NCI-H1436 (cell line): Measurements from ENCODE around the gene SGCG.
"Not testable (repeated sequence)": the region's sequence is repeated elsewhere in the genome, so short reads cannot be mapped to it uniquely, and the experiment has no call there.

Source experiments
- DNase-seq: peaks from one replicate; lab custom pipeline; 2025; lab: John Stamatoyannopoulos, UW

The SGCG gene

GRCh38 chr13:23180711-23181110 is at the start of gene SGCG:
Gene SGCG (plus strand): TSS chr13:23180979. CDS start chr13:23203695, 22,716 bp downstream.
- DNase-seq, result no peak

GRCh38 chr13:23134542-23134941 is 46.2 kb upstream of the SGCG start:
- no peak for DNase-seq

- DNase-seq, result no peak
Observed at GRCh38 chr13:23140492-23140891, 40.3 kb upstream of the SGCG start.

GRCh38 chr13:23141964-23142363 is 38.8 kb upstream of the SGCG start:
- DNase-seq, result no peak

GRCh38 chr13:23142607-23143006 is 38.2 kb upstream of the SGCG start:
- not testable (repeated sequence) for DNase-seq

- DNase-seq, result no peak
Observed at GRCh38 chr13:23144431-23144830, 36.3 kb upstream of the SGCG start.

- no peak for DNase-seq
Observed at GRCh38 chr13:23146006-23146405, 34.8 kb upstream of the SGCG start.

GRCh38 chr13:23146811-23147625 is 33.8 kb upstream of the SGCG start:
- DNase-seq, result no peak

- DNase-seq, result no peak
Observed at GRCh38 chr13:23147827-23148226, 33.0 kb upstream of the SGCG start.

GRCh38 chr13:23157781-23158180 is 23.0 kb upstream of the SGCG start:
- no peak for DNase-seq

- no peak for DNase-seq
Observed at GRCh38 chr13:23159205-23159759, 21.5 kb upstream of the SGCG start.

- DNase-seq, result no peak
Observed at GRCh38 chr13:23159760-23160637, 20.8 kb upstream of the SGCG start.

- no peak for DNase-seq
Observed at GRCh38 chr13:23160638-23161480, 19.9 kb upstream of the SGCG start.

GRCh38 chr13:23161481-23161825 is 19.3 kb upstream of the SGCG start:
- no peak for DNase-seq

- DNase-seq, result no peak
Observed at GRCh38 chr13:23175920-23176319, 4.9 kb upstream of the SGCG start.

- no peak for DNase-seq
Observed at GRCh38 chr13:23182142-23182541, 1.4 kb downstream of the SGCG start.

- DNase-seq, result no peak
Observed at GRCh38 chr13:23183292-23183691, 2.5 kb downstream of the SGCG start.

GRCh38 chr13:23185542-23185941 is 4.8 kb downstream of the SGCG start:
- DNase-seq, result no peak

- DNase-seq, result no peak
Observed at GRCh38 chr13:23201870-23202269, 21.1 kb downstream of the SGCG start.

- DNase-seq, result no peak
Observed at GRCh38 chr13:23202383-23202782, 21.6 kb downstream of the SGCG start.

GRCh38 chr13:23203516-23203915 is 22.7 kb downstream of the SGCG start:
- no peak for DNase-seq

GRCh38 chr13:23205807-23206206 is 25.0 kb downstream of the SGCG start:
- DNase-seq, result no peak
